ENCODE measurements around the gene SGCD.

The SGCD gene

GRCh38 chr5:156677963-156678362, 351.0 kb downstream of the SGCD start:
- DNase-seq (ENCODE audit: low read depth, low spot score), result no peak
- no peak overlapping the region for H3K4me3 ChIP-seq
- no peak overlapping the region for H3K9ac ChIP-seq (ENCODE audit: insufficient read length)
- no peak for TF ChIP-seq EZH2 (IDR thresholded peaks at IDR 0.05)
- TF ChIP-seq POLR2AphosphoS5 (IDR thresholded peaks at IDR 0.05; ENCODE audit: borderline replicate concordance, low read depth, low read length), result no peak
- TF ChIP-seq FOXP2 (optimal IDR thresholded peaks at IDR 0.05; ENCODE audit: control extremely low read depth, extremely low read length, insufficient read depth), result no peak
- H3K9me3 ChIP-seq (ENCODE audit: low read depth, low read length), result no peaks in the 10 kb centered on the region
- H3K27ac ChIP-seq, result no peak overlapping the region
- no peaks in the 10 kb centered on the region for H3K36me3 ChIP-seq (ENCODE audit: insufficient read depth, low read length)

GRCh38 chr5:156678484-156678883, 351.5 kb downstream of the SGCD start:
- Histone ChIP-seq H3K36me3 (ENCODE audit: insufficient read depth, low read length) (no peaks in the 10 kb centered on the region), H3K4me3 (no peak overlapping the region), H3K9me3 (ENCODE audit: low read depth, low read length) (no peaks in the 10 kb centered on the region), H3K27ac (no peak overlapping the region), H3K9ac (ENCODE audit: insufficient read length) (no peak overlapping the region)
- no peak for DNase-seq (ENCODE audit: low read depth, low spot score)
- TF ChIP-seq EZH2 (IDR thresholded peaks at IDR 0.05) (no peak), FOXP2 (optimal IDR thresholded peaks at IDR 0.05; ENCODE audit: control extremely low read depth, extremely low read length, insufficient read depth) (no peak), POLR2AphosphoS5 (IDR thresholded peaks at IDR 0.05; ENCODE audit: borderline replicate concordance, low read depth, low read length) (no peak)

GRCh38 chr5:156680831-156681230, 353.9 kb downstream of the SGCD start:
- DNase-seq (ENCODE audit: low read depth, low spot score), result no peak
- H3K9ac ChIP-seq (ENCODE audit: insufficient read length), result no peak overlapping the region
- TF ChIP-seq FOXP2 (optimal IDR thresholded peaks at IDR 0.05; ENCODE audit: control extremely low read depth, extremely low read length, insufficient read depth) (no peak), POLR2AphosphoS5 (IDR thresholded peaks at IDR 0.05; ENCODE audit: borderline replicate concordance, low read depth, low read length) (no peak), EZH2 (IDR thresholded peaks at IDR 0.05) (no peak)
- no peaks in the 10 kb centered on the region for H3K9me3 ChIP-seq (ENCODE audit: low read depth, low read length)
- H3K27ac ChIP-seq, result no peak overlapping the region
- no peaks in the 10 kb centered on the region for H3K36me3 ChIP-seq (ENCODE audit: insufficient read depth, low read length)
- H3K4me3 ChIP-seq, result no peak overlapping the region

- Histone ChIP-seq H3K27ac (no peak overlapping the region), H3K4me3 (no peak overlapping the region), H3K9me3 (ENCODE audit: low read depth, low read length) (no peaks in the 10 kb centered on the region), H3K36me3 (ENCODE audit: insufficient read depth, low read length) (no peaks in the 10 kb centered on the region), H3K9ac (ENCODE audit: insufficient read length) (no peak overlapping the region)
- TF ChIP-seq POLR2AphosphoS5 (IDR thresholded peaks at IDR 0.05; ENCODE audit: borderline replicate concordance, low read depth, low read length), result no peak
- TF ChIP-seq FOXP2 (optimal IDR thresholded peaks at IDR 0.05; ENCODE audit: control extremely low read depth, extremely low read length, insufficient read depth), result no peak
- no peak for TF ChIP-seq EZH2 (IDR thresholded peaks at IDR 0.05)
- no peak for DNase-seq (ENCODE audit: low read depth, low spot score)
These were observed 354.3 kb downstream of the SGCD start for GRCh38 chr5:156681265-156681664.

- no peaks in the 10 kb centered on the region for H3K9me3 ChIP-seq (ENCODE audit: low read depth, low read length)
- TF ChIP-seq FOXP2 (optimal IDR thresholded peaks at IDR 0.05; ENCODE audit: control extremely low read depth, extremely low read length, insufficient read depth) (no peak), EZH2 (IDR thresholded peaks at IDR 0.05) (no peak), POLR2AphosphoS5 (IDR thresholded peaks at IDR 0.05; ENCODE audit: borderline replicate concordance, low read depth, low read length) (no peak)
- H3K36me3 ChIP-seq (ENCODE audit: insufficient read depth, low read length), result no peaks in the 10 kb centered on the region
- H3K27ac ChIP-seq, result no peak overlapping the region
- H3K4me3 ChIP-seq, result no peak overlapping the region
- H3K9ac ChIP-seq (ENCODE audit: insufficient read length), result no peak overlapping the region
- no peak for DNase-seq (ENCODE audit: low read depth, low spot score)
These were observed 356.0 kb downstream of the SGCD start for GRCh38 chr5:156682971-156683370.

- DNase-seq (ENCODE audit: low read depth, low spot score), result no peak
- H3K27ac ChIP-seq, result no peak overlapping the region
- TF ChIP-seq EZH2 (IDR thresholded peaks at IDR 0.05) (no peak), FOXP2 (optimal IDR thresholded peaks at IDR 0.05; ENCODE audit: control extremely low read depth, extremely low read length, insufficient read depth) (no peak), POLR2AphosphoS5 (IDR thresholded peaks at IDR 0.05; ENCODE audit: borderline replicate concordance, low read depth, low read length) (no peak)
These were observed 356.5 kb downstream of the SGCD start for GRCh38 chr5:156683509-156683908.

GRCh38 chr5:156684216-156684615, 357.3 kb downstream of the SGCD start:
- DNase-seq (ENCODE audit: low read depth, low spot score), result no peak
- Histone ChIP-seq H3K9ac (ENCODE audit: insufficient read length) (no peak overlapping the region), H3K36me3 (ENCODE audit: insufficient read depth, low read length) (no peaks in the 10 kb centered on the region), H3K9me3 (ENCODE audit: low read depth, low read length) (no peaks in the 10 kb centered on the region), H3K27ac (no peak overlapping the region), H3K4me3 (no peak overlapping the region)
- TF ChIP-seq POLR2AphosphoS5 (IDR thresholded peaks at IDR 0.05; ENCODE audit: borderline replicate concordance, low read depth, low read length) (no peak), EZH2 (IDR thresholded peaks at IDR 0.05) (no peak), FOXP2 (optimal IDR thresholded peaks at IDR 0.05; ENCODE audit: control extremely low read depth, extremely low read length, insufficient read depth) (no peak)

More at GRCh38 chr5:156683509-156683908, 356.5 kb downstream of the SGCD start:
- Histone ChIP-seq H3K9ac (ENCODE audit: insufficient read length) (no peak overlapping the region), H3K36me3 (ENCODE audit: insufficient read depth, low read length) (no peaks in the 10 kb centered on the region), H3K4me3 (no peak overlapping the region), H3K9me3 (ENCODE audit: low read depth, low read length) (no peaks in the 10 kb centered on the region)

- Histone ChIP-seq H3K4me3 (no peak overlapping the region), H3K9me3 (ENCODE audit: low read depth, low read length) (no peaks in the 10 kb centered on the region), H3K27ac (no peak overlapping the region), H3K9ac (ENCODE audit: insufficient read length) (no peak overlapping the region), H3K36me3 (ENCODE audit: insufficient read depth, low read length) (no peaks in the 10 kb centered on the region)
- TF ChIP-seq EZH2 (IDR thresholded peaks at IDR 0.05), result no peak
- no peak for TF ChIP-seq POLR2AphosphoS5 (IDR thresholded peaks at IDR 0.05; ENCODE audit: borderline replicate concordance, low read depth, low read length)
- no peak for TF ChIP-seq FOXP2 (optimal IDR thresholded peaks at IDR 0.05; ENCODE audit: control extremely low read depth, extremely low read length, insufficient read depth)
- no peak for DNase-seq (ENCODE audit: low read depth, low spot score)
These were observed 358.5 kb downstream of the SGCD start for GRCh38 chr5:156685481-156685880.

- TF ChIP-seq FOXP2 (optimal IDR thresholded peaks at IDR 0.05; ENCODE audit: control extremely low read depth, extremely low read length, insufficient read depth) (no peak), POLR2AphosphoS5 (IDR thresholded peaks at IDR 0.05; ENCODE audit: borderline replicate concordance, low read depth, low read length) (no peak), EZH2 (IDR thresholded peaks at IDR 0.05) (no peak)
- no peak overlapping the region for H3K9ac ChIP-seq (ENCODE audit: insufficient read length)
- DNase-seq (ENCODE audit: low read depth, low spot score), result no peak
- H3K4me3 ChIP-seq, result no peak overlapping the region
- no peaks in the 10 kb centered on the region for H3K9me3 ChIP-seq (ENCODE audit: low read depth, low read length)
- H3K36me3 ChIP-seq (ENCODE audit: insufficient read depth, low read length), result no peaks in the 10 kb centered on the region
- no peak overlapping the region for H3K27ac ChIP-seq
These were observed 359.4 kb downstream of the SGCD start for GRCh38 chr5:156686380-156686779.
